D341Med (cell line): Measurements from ENCODE around the gene PAFAH1B1.

ENCODE experiments used
- DNase-seq: peaks from one replicate; pipeline ENCODE4 v3.0.0; 2012; ENCODE audit warnings: low spot score

Gene PAFAH1B1

GRCh38 chr17:2704031-2704889, 110.8 kb downstream of the PAFAH1B1 start:
- DNase-seq: peak; percentile 4

GRCh38 chr17:2704890-2705248, 111.4 kb downstream of the PAFAH1B1 start:
- peak; percentile 3 for DNase-seq

GRCh38 chr17:2705263-2705662, 111.8 kb downstream of the PAFAH1B1 start:
- peak; percentile 3 for DNase-seq

DNA sequence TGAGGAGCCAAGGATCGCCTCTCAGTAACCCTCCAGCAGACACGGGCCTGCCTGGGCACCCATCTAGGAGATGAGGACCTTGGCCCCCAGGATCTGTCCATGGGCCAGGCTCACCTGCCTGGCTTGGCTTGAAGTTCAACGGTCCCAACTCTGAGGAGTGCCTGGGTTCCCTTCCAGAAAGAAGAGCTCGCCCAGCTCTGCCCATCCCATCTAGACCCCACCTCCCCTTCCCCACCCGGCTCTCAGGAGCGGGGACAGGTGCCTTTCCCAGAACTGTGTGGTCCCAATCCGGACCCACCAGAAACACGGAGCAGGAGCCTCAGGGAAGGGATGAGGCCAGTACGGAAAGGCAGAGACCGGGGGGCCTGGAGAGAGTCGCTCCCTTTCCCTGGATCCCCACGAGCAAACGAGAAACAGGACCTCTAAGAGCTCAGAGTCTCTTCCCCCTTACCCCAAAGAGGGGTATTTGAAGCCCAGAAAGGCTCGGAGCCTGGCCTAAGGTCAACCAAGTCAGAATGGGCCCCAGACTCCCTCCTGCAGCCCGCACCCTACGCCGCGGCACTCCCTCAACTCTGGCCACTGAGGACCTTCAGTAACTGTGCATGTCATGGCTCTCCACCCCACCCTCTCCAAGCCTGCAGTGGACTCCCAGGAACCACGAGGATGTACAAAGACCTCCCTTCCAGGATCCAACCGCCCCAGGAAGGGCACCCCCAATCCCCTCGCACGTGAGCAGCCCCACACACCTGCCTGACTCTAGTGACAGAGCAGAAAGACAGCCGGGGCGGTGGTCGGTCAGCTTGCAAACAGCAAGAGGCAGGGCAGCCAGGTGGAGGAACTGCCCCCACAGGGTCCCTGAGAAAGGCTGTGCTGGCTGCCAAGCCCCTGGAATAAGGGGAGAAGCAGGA, 112.7 kb downstream of the PAFAH1B1 start:
- DNase-seq: no peak

DNA sequence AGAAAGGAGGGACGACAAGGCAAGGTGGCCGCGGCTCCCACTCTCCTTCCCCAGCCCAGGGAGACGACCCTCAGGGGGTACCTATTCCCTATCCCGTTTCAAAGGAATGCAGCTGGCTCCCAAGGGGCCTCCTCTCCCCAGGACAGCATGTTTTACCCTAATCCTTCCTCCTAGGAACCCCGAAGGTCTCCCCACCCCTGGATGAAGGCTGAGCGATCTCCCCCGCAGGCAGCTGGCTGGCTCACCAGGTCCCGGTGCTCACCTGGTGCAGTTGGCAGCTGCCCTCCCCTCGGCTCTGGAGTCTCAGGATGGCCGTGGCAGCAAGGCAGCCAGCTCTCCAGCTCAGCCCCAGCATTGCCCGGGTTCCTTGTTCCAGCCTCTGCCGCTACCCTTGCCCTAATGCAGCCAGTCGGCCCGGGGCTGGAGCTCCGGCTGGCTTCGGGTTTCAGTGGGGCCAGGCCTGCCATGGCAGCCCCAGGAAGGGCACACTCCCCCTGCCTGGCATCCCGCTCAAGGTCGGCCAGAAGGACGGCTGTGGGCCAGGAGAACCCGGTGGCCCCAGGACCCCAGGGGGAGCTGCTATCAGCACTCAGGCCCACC, 113.6 kb downstream of the PAFAH1B1 start:
- no peak for DNase-seq

- peak; percentile 54 for DNase-seq
These were observed 114.5 kb downstream of the PAFAH1B1 start for GRCh38 chr17:2707721-2708584.

GRCh38 chr17:2708585-2709182, 115.2 kb downstream of the PAFAH1B1 start:
- no peak for DNase-seq

DNA sequence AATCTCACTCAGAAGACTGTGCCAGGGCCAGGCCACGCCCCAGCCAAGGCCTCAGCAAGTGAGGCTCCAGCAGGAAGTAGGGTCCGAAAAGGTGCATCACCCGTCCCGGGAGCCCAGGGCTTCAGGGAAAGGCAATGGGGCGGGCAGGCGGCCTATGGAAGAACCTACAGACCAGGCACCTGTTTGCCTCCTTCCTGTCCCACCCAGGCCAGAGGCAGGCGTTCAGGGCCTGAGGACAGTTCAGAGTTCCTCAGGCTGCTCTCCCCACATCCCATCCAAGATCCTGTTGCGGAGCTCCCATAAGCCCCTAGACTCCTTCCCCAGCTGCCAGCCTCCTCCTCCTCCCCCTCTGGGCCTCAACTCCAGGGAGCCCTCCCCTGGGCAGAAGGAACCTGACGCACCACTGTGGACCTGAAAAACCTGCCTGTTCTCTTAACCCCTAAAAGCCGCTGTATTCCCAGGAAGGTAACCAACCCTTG, 115.8 kb downstream of the PAFAH1B1 start:
- no peak for DNase-seq

- no peak for DNase-seq
These were observed 116.8 kb downstream of the PAFAH1B1 start for GRCh38 chr17:2710071-2710802.

DNA sequence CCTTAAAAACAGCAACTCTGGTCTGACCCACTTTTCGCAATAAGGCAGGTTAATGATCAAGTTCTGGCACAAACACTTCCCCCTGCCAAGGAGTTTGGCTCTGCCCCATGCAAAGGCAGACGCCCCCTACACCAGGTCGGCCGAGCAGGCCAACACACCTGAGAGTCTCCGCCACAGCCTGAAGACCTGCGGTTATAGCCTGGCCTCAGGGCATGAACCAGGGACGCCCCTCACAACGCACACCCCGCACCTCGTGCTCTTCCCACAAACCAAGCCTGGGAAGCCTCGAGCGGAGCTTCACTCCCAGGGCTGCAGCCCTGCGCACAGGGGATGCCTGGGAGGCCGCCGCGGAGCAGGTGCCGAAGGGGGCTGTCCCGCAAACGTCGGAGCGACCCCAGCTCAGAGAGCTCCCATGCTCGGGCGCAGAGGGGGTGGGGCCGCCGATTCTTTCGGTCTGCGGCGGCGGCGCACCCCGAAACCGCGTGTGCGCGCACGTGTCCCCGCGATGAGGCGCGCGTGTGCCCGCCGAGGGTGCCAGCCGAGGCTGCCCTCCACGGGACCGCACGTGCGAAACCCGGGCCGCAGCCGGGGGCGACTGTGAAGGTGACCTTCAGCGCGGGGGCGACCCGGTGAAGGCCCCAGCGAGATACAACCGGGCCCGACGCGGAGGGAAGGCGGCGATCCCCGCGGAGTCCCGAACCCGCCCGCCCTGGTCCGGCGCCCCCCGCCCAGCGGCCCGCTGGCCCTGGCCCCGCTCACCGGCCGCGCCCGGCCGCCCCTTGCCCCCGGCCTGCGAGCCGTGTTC, 117.6 kb downstream of the PAFAH1B1 start:
- no peak for DNase-seq

GRCh38 chr17:2711608-2712299, 118.3 kb downstream of the PAFAH1B1 start, which contains the start of gene CLUH:
Gene CLUH (minus strand): TSS chr17:2711764. CDS start chr17:2711661, 103 bp downstream.
- peak; percentile 91 for DNase-seq

- no peak for DNase-seq
These were observed 119.0 kb downstream of the PAFAH1B1 start for GRCh38 chr17:2712300-2713043.

- no peak for DNase-seq
These were observed 120.4 kb downstream of the PAFAH1B1 start for GRCh38 chr17:2713881-2714280.

- no peak for DNase-seq
These were observed 123.2 kb downstream of the PAFAH1B1 start for GRCh38 chr17:2716649-2717048.

DNA sequence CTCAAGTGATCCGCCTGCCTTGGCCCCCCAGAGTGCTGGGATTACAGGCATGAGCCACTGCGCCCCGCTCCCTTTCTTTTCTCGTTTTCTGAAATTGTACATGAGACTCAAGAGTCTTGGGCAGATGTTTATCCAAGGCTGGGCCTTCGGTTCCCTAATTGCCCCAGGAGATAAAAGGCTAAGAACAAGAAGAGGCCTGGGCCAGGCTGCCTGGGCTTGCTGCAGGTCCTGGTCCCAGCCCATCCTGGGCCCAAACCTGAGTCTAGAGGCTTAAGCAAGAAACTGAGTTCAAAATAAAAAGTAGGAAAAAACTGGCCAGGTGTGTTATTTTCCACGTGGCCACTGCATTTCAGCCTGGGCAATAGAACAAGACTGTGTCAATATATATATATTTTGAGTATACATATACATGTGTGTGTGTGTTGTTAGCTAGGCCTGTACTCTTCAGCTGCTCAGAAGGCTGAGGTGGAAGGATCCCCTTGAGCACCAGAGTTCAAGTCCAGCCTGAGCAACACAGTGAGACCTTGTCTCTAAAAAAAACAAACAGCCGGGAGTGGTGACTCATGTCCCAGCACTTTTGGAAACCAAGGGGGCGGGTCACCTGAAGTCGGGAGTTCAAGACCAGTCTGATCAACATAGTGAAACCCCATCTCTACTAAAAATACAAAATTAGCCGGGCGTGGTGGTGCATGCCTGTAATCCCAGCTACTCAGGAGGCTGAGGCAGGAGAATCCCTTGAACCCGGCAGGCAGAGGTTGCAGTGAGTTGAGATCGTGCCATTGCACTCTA, 124.9 kb downstream of the PAFAH1B1 start:
- DNase-seq: no peak

- peak; percentile 3 for DNase-seq
These were observed 126.4 kb downstream of the PAFAH1B1 start for GRCh38 chr17:2719861-2720260.

DNA sequence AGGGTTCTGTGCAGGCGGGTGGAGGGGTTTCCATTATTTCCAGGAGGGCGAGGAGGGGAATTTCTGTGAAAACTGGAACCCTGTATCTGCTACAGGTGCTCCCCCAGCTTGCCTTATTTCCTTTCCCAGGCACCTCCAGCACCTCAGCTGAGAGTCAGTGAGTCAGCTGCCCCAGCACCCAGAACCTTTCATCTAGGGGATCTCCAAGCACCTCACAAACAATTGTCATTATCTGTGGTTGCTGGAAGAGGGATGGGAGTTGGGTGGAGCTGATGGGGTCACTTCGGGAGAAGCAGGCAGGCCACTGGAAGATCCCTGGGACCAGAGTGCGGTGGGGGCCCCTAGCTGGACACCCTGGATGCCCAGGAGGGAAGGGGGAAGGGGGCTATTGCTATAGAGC, 128.1 kb downstream of the PAFAH1B1 start:
- DNase-seq: peak; percentile 4
